Spleen (tissue), 7 donors: ENCODE measurements around the gene COA1.

ENCODE experiments used
- CTCF ChIP-seq, 11 experiments: fragments of 200-600 bp in 7 of 11; fragments of 450-650 bp in 4 of 11; sonication (generic) in 4 of 11; IDR thresholded peaks in 8 of 11; conservative IDR thresholded peaks in 3 of 11; 1 replicate in 7 of 11; 2 replicates in 4 of 11; pipeline versions ENCODE4 v1.4.0 to v1.8.0; 2016 to 2021; ENCODE audit warnings: antibody characterized with exemption in 11 of 11, inconsistent platforms in 4 of 11, mild to moderate bottlenecking in 1 of 11
- POLR2A ChIP-seq, 3 donors: fragments of 450-650 bp; IDR thresholded peaks; one replicate each; pipeline ENCODE4 v1.5.1; 2017; ENCODE audit warnings: antibody characterized with exemption in 3 of 3, mild to moderate bottlenecking in 1 of 3
- POLR2AphosphoS5 ChIP-seq, 3 donors: sonication (generic); formaldehyde crosslinking; IDR thresholded peaks; one replicate each; pipeline ENCODE4 v1.5.1; 2017; ENCODE audit warnings: antibody characterized with exemption in 3 of 3
- donor health status: DM: no; HTN: no; CAD: no; lungs with moderate emphysema.
- donor health status: DM: no; HTN: no; CAD: no.
- donor health status: DM: no; HTN: no; CAD: no.

- no peak for TF ChIP-seq POLR2A (IDR thresholded peaks at IDR 0.05)
- TF ChIP-seq POLR2AphosphoS5 (IDR thresholded peaks at IDR 0.05) = no peak
- no peak for TF ChIP-seq CTCF (IDR thresholded peaks at IDR 0.05 in 8 of 11, conservative IDR thresholded peaks at IDR 0.05 in 3 of 11)
Observed at GRCh38 chr7:43626695-43627094, 102.6 kb downstream of the COA1 start.
